CD14-positive monocyte (primary cell): ENCODE data around the gene GAGE12H. TPM values are rescaled to one million over a fixed set of nuclear protein-coding genes. Genes with fewer than 3 reads are reported as not detected.
"Not testable (repeated sequence)": the region's sequence is repeated elsewhere in the genome, so short reads cannot be mapped to it uniquely, and the experiment has no call there.

Experiments
- DNase-seq, 3 donors: peaks; one replicate each; pipeline ENCODE4 v3.0.0-alpha.2; 2011 to 2022
- H2AFZ ChIP-seq: 2 replicates; pipeline ENCODE4 v1.6.0; 2012; ENCODE audit warnings: mild to moderate bottlenecking, low read depth, low read length, inconsistent platforms; ENCODE audit not compliant: insufficient read depth, poor library complexity, severe bottlenecking
- H3K27ac ChIP-seq, 2 donors: 1 replicate in 1 of 2; 2 replicates in 1 of 2; pipeline ENCODE4 v1.5.1; 2012 to 2013; ENCODE audit warnings: low read length in 2 of 2, control low read depth in 1 of 2, inconsistent platforms in 1 of 2, low read depth in 1 of 2, mild to moderate bottlenecking in 1 of 2
- H3K27me3 ChIP-seq, 2 donors: one replicate each; pipeline versions ENCODE4 v1.6.0 to v1.6.1; 2011 to 2013; ENCODE audit warnings: low read length in 2 of 2; ENCODE audit not compliant: control insufficient read depth in 2 of 2, insufficient read depth in 2 of 2
- H3K36me3 ChIP-seq, 2 donors: replicated peaks in 1 of 2; 1 replicate in 1 of 2; 2 replicates in 1 of 2; pipeline versions ENCODE4 v1.5.1 to v1.6.1; 2012 to 2013; ENCODE audit warnings: low read length in 2 of 2, control low read depth in 1 of 2, inconsistent platforms in 1 of 2, mild to moderate bottlenecking in 1 of 2; ENCODE audit not compliant: insufficient read depth in 2 of 2, control insufficient read depth in 1 of 2
- H3K4me1 ChIP-seq, 2 donors: 1 replicate in 1 of 2; 2 replicates in 1 of 2; pipeline versions ENCODE4 v1.5.1 to v1.6.1; 2012 to 2013; ENCODE audit warnings: low read length in 2 of 2, control low read depth in 1 of 2, inconsistent platforms in 1 of 2, mild to moderate bottlenecking in 1 of 2, moderate library complexity in 1 of 2; ENCODE audit not compliant: insufficient read depth in 2 of 2, control insufficient read depth in 1 of 2
- H3K4me2 ChIP-seq: replicated peaks from 2 replicates; pipeline ENCODE3; 2012; ENCODE audit warnings: low read length, moderate library complexity, mild to moderate bottlenecking; ENCODE audit not compliant: poor library complexity, severe bottlenecking; ENCODE audit errors: extremely low read depth
- H3K4me3 ChIP-seq, 3 experiments: fragments of 200-600 bp in 1 of 3; sonication (generic) in 1 of 3; replicated peaks in 1 of 3; 1 replicate in 2 of 3; 2 replicates in 1 of 3; pipeline ENCODE4 v1.5.1; 2011 to 2013; ENCODE audit warnings: low read length in 3 of 3, mild to moderate bottlenecking in 3 of 3, control low read depth in 2 of 3, low read depth in 2 of 3, inconsistent platforms in 1 of 3, moderate library complexity in 1 of 3
- H3K79me2 ChIP-seq: 2 replicates; pipeline ENCODE4 v1.6.0; 2012; ENCODE audit warnings: mild to moderate bottlenecking, control low read depth, inconsistent platforms, low read length, moderate library complexity; ENCODE audit not compliant: insufficient read depth
- H3K9ac ChIP-seq: 2 replicates; pipeline ENCODE4 v1.6.0; 2017; ENCODE audit warnings: low read length, mild to moderate bottlenecking; ENCODE audit not compliant: insufficient read depth, poor library complexity, severe bottlenecking
- H3K9me3 ChIP-seq, 2 donors: replicated peaks in 1 of 2; 1 replicate in 1 of 2; 2 replicates in 1 of 2; pipeline versions ENCODE4 v1.5.1 to v1.6.1; 2012 to 2013; ENCODE audit warnings: low read length in 2 of 2, control low read depth in 1 of 2; ENCODE audit not compliant: control insufficient read depth in 1 of 2, insufficient read depth in 1 of 2
- H4K20me1 ChIP-seq: 2 replicates; pipeline ENCODE4 v1.6.0; 2012; ENCODE audit warnings: mild to moderate bottlenecking, low read length, control low read depth, moderate library complexity; ENCODE audit not compliant: insufficient read depth
- H3K27ac Mint-ChIP-seq, 7 donors: one replicate each; pipeline ENCODE4 v1.8.0; 2020; ENCODE audit warnings: mild to moderate bottlenecking in 7 of 7, mixed read lengths in 7 of 7, moderate library complexity in 6 of 7, inconsistent platforms in 2 of 7
- H3K27me3 Mint-ChIP-seq, 3 donors: one replicate each; pipeline ENCODE4 v1.8.0; 2021 to 2022; ENCODE audit warnings: low read depth in 3 of 3, mild to moderate bottlenecking in 3 of 3, mixed read lengths in 3 of 3, moderate library complexity in 3 of 3, inconsistent platforms in 1 of 3
- H3K36me3 Mint-ChIP-seq, 2 donors: one replicate each; pipeline ENCODE4 v1.8.0; 2020; ENCODE audit warnings: mixed read lengths in 2 of 2, inconsistent platforms in 1 of 2, mild to moderate bottlenecking in 1 of 2
- H3K4me1 Mint-ChIP-seq: one replicate; pipeline ENCODE4 v1.8.0; 2020; ENCODE audit warnings: mild to moderate bottlenecking, mixed read lengths
- H3K4me3 Mint-ChIP-seq, 2 donors: one replicate each; pipeline ENCODE4 v1.8.0; 2020; ENCODE audit warnings: mild to moderate bottlenecking in 2 of 2, mixed read lengths in 2 of 2, moderate library complexity in 1 of 2
- H3K9me3 Mint-ChIP-seq, 7 donors: one replicate each; pipeline ENCODE4 v1.8.0; 2020 to 2022; ENCODE audit warnings: mixed read lengths in 7 of 7, mild to moderate bottlenecking in 6 of 7, moderate library complexity in 6 of 7, inconsistent platforms in 2 of 7
- WGBS: methylation state at CpG from one replicate; pipeline ENCODE4 v1.1.5; 2013; ENCODE audit warnings: missing lambda C conversion rate; ENCODE audit not compliant: insufficient coverage; 5-methylcytosine and 5-hydroxymethylcytosine counted together
- intact Hi-C, 2 donors: fragments of 100-400 bp; cut with micrococcal nuclease; formaldehyde crosslinking; loops; one replicate each; pipeline versions ENCODE4 v1.15.0 to v1.15.1; 2023
- polyA plus RNA-seq, 3 donors: library from polyadenylated mRNA; depleted of rRNA in 1 of 3; unstranded in 2 of 3; stranded (reverse) in 1 of 3; fragments of 300-500 nt in 2 of 3; fragments of >200 nt in 1 of 3; fragmentation: Illumina TruSeq in 2 of 3; gene quantifications; 1 replicate in 2 of 3; 2 replicates in 1 of 3; pipeline ENCODE4 v1.2.3, GENCODE V29; 2012 to 2021

The GAGE12H gene
- polyA plus RNA-seq, 3 donors: not detected

GRCh38 chrX:49589196-49589595 is 9.4 kb downstream of the GAGE12H start, which contains the start of gene GAGE2A:
GAGE2A (plus strand) TSS chrX:49589496; CDS start chrX:49590651, 1,155 bp downstream.
- H3K9me3 ChIP-seq, DNase-seq, H3K79me2 ChIP-seq, H3K4me3 ChIP-seq, H3K4me3 Mint-ChIP-seq, H3K27me3 Mint-ChIP-seq, H3K4me2 ChIP-seq, H2AFZ ChIP-seq, H3K4me1 ChIP-seq, H3K4me1 Mint-ChIP-seq, H3K27ac Mint-ChIP-seq, H3K9ac ChIP-seq, H3K27ac ChIP-seq, H3K27me3 ChIP-seq, intact Hi-C loops, H4K20me1 ChIP-seq, H3K36me3 Mint-ChIP-seq, H3K9me3 Mint-ChIP-seq, H3K36me3 ChIP-seq: not testable (repeated sequence)
- no CpG with 5 or more reads among the region's 16 CpGs for WGBS

- not testable (repeated sequence) for H3K4me1 Mint-ChIP-seq, H3K36me3 Mint-ChIP-seq
Measured at GRCh38 chrX:49589769-49590478, 10.2 kb downstream of the GAGE12H start.

GRCh38 chrX:49590488-49590887 is 10.7 kb downstream of the GAGE12H start:
- H3K27me3 Mint-ChIP-seq, H3K9me3 Mint-ChIP-seq, H2AFZ ChIP-seq, H3K36me3 ChIP-seq, H3K27me3 ChIP-seq, H3K4me3 ChIP-seq, H3K9ac ChIP-seq, H3K4me3 Mint-ChIP-seq, H3K27ac ChIP-seq, H3K4me1 Mint-ChIP-seq, DNase-seq, H3K4me1 ChIP-seq, H3K36me3 Mint-ChIP-seq, H4K20me1 ChIP-seq, H3K4me2 ChIP-seq, H3K9me3 ChIP-seq, H3K27ac Mint-ChIP-seq, H3K79me2 ChIP-seq, intact Hi-C loops: not testable (repeated sequence)
- WGBS: no CpG with 5 or more reads among the region's 17 CpGs

More at GRCh38 chrX:49589769-49590478, 10.2 kb downstream of the GAGE12H start:
- H3K4me2 ChIP-seq, H4K20me1 ChIP-seq, H2AFZ ChIP-seq, H3K4me3 Mint-ChIP-seq, H3K9ac ChIP-seq, H3K4me3 ChIP-seq, H3K79me2 ChIP-seq, intact Hi-C loops, H3K27me3 ChIP-seq, H3K9me3 Mint-ChIP-seq, H3K9me3 ChIP-seq, H3K27ac Mint-ChIP-seq, DNase-seq, H3K27me3 Mint-ChIP-seq, H3K27ac ChIP-seq, H3K36me3 ChIP-seq, H3K4me1 ChIP-seq: not testable (repeated sequence)
- WGBS: 94% methylated on average over 8 of the region's 37 CpGs

DNA sequence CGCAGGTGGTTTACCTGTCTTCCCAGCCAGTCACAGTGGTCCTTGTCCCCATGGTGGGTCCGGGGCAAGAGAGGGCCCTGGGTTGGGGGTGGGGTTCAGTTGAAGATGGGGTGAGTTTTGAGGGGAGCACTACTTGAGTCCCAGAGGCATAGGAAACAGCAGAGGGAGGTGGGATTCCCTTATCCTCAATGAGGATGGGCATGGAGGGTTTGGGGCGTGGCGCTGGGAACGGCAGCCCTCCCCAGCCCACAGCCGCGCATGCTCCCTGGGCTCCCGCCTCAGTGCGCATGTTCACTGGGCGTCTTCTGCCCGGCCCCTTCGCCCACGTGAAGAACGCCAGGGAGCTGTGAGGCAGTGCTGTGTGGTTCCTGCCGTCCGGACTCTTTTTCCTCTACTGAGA is 19.0 kb downstream of the GAGE12H start, which contains the start of gene GAGE1:
Gene GAGE1 (plus strand): TSS at position 301 of the 400 bp plus-strand sequence. CDS start 1,155 bp downstream, outside the sequence.
- intact Hi-C loops: not testable (repeated sequence)

More for the DNA sequence above, 19.0 kb downstream of the GAGE12H start, which contains the start of gene GAGE1:
- not testable (repeated sequence) for H3K4me1 ChIP-seq, H3K9me3 ChIP-seq, H3K27me3 ChIP-seq, H3K4me3 Mint-ChIP-seq, H3K4me2 ChIP-seq, H3K9me3 Mint-ChIP-seq, H3K79me2 ChIP-seq, H3K36me3 ChIP-seq, H2AFZ ChIP-seq, H4K20me1 ChIP-seq, H3K9ac ChIP-seq, H3K27ac Mint-ChIP-seq, H3K36me3 Mint-ChIP-seq, H3K27me3 Mint-ChIP-seq, H3K4me1 Mint-ChIP-seq, H3K4me3 ChIP-seq, H3K27ac ChIP-seq, DNase-seq
- no CpG with 5 or more reads among the region's 16 CpGs for WGBS
